OCI-LY7 (cell line): ENCODE measurements around the gene MAPK8IP1. TPM values are rescaled to one million over a fixed set of nuclear protein-coding genes. Genes with fewer than 3 reads are reported as not detected.

Experiments used
- BruUV-seq: library from RNA; stranded (reverse); fragments of 400-500 nt; replicated peaks from 2 replicates; lab custom pipeline; 2021; lab: Mats Ljungman, UMichigan
- CTCF ChIA-PET: fragments of 300-600 bp; sonication (Branson Sonifier 250); formaldehyde crosslinking; loops from one replicate; lab custom pipeline; 2022; ENCODE audit warnings: antibody characterized with exemption; ENCODE audit not compliant: unreplicated experiment; lab: Charles Lee
- POLR2A ChIA-PET: fragments of 300-600 bp; sonication (Branson Sonifier 250); formaldehyde crosslinking; loops from one replicate; lab custom pipeline; 2022; ENCODE audit warnings: antibody characterized with exemption; lab: Charles Lee
- DNase-seq: peaks from one replicate; pipeline ENCODE4 v3.0.0-alpha.2; 2015; ENCODE audit warnings: low spot score
- H2AFZ ChIP-seq: fragments of 200-600 bp; sonication (generic), shearing (Covaris generic); 2 replicates; pipeline ENCODE4 v1.6.1; 2014; ENCODE audit warnings: mild to moderate bottlenecking, antibody characterized with exemption, low read length, moderate library complexity
- H3K27ac ChIP-seq: fragments of 200-600 bp; sonication (generic); 2 replicates; pipeline ENCODE4 v1.5.1; 2014; ENCODE audit warnings: mixed run types, low read depth, mild to moderate bottlenecking, moderate library complexity, low read length, inconsistent platforms; ENCODE audit not compliant: poor library complexity, severe bottlenecking
- H3K36me3 ChIP-seq: fragments of 200-600 bp; sonication (generic); 2 replicates; pipeline ENCODE4 v1.6.1; 2014; ENCODE audit warnings: mild to moderate bottlenecking, antibody characterized with exemption, low read length, moderate library complexity, mixed read lengths; ENCODE audit not compliant: insufficient read depth
- H3K4me1 ChIP-seq: fragments of 200-600 bp; sonication (generic); 2 replicates; pipeline ENCODE4 v1.5.1; 2014; ENCODE audit warnings: mild to moderate bottlenecking, low read length; ENCODE audit not compliant: insufficient read depth, poor library complexity, severe bottlenecking
- H3K4me2 ChIP-seq: fragments of 200-600 bp; sonication (generic); 2 replicates; pipeline ENCODE4 v1.6.1; 2014; ENCODE audit warnings: mild to moderate bottlenecking, low read length
- H3K4me3 ChIP-seq: fragments of 200-600 bp; sonication (generic); 2 replicates; pipeline ENCODE4 v1.5.1; 2014; ENCODE audit warnings: mild to moderate bottlenecking, low read depth, low read length; ENCODE audit not compliant: poor library complexity, severe bottlenecking
- H3K79me2 ChIP-seq: fragments of 200-600 bp; sonication (generic); 2 replicates; pipeline ENCODE4 v1.6.1; 2016; ENCODE audit warnings: low read depth, mild to moderate bottlenecking, low read length, moderate library complexity, mixed read lengths; ENCODE audit not compliant: insufficient read depth
- H3K9me2 ChIP-seq: fragments of 200-600 bp; sonication (generic); 2 replicates; pipeline ENCODE4 v1.6.1; 2016; ENCODE audit warnings: mild to moderate bottlenecking, low read length, mixed read lengths; ENCODE audit not compliant: insufficient read depth
- H3K9me3 ChIP-seq: fragments of 200-600 bp; sonication (generic); 2 replicates; pipeline ENCODE4 v1.6.1; 2014; ENCODE audit warnings: mild to moderate bottlenecking, mixed run types, low read length, mixed read lengths
- H4K20me1 ChIP-seq: fragments of 200-600 bp; sonication (generic); 2 replicates; pipeline ENCODE4 v1.6.1; 2014; ENCODE audit warnings: mild to moderate bottlenecking, antibody characterized with exemption, low read length, moderate library complexity, mixed read lengths; ENCODE audit not compliant: insufficient read depth
- CTCF ChIP-seq: fragments of 200-600 bp; sonication (generic); conservative IDR thresholded peaks from 2 replicates; pipeline ENCODE4 v1.5.1; 2014; ENCODE audit warnings: mild to moderate bottlenecking, antibody characterized with exemption, low read length, moderate library complexity, mixed read lengths
- EZH2phosphoT487 ChIP-seq: fragments of 200-600 bp; sonication (generic); IDR thresholded peaks from 2 replicates; pipeline ENCODE4 v1.6.1; 2018; ENCODE audit warnings: low read depth, borderline replicate concordance, mild to moderate bottlenecking, mixed run types, antibody characterized with exemption, low read length, moderate library complexity, mixed read lengths
- intact Hi-C: fragments of 100-400 bp; cut with micrococcal nuclease; formaldehyde crosslinking; loops from one replicate; pipeline ENCODE4 v1.10.0; 2022; ENCODE audit not compliant: unreplicated experiment
- total RNA-seq, 2 experiments: library from RNA; depleted of rRNA in 1 of 2; stranded (reverse); fragments of >200 nt in 1 of 2; shearing (Covaris generic) in 1 of 2; gene quantifications; 2 replicates each; pipeline ENCODE4 v1.2.3, GENCODE V29; 2014 to 2022

The MAPK8IP1 gene
- total RNA-seq, 2 experiments from 2014 or later, result 2.2 TPM

DNA sequence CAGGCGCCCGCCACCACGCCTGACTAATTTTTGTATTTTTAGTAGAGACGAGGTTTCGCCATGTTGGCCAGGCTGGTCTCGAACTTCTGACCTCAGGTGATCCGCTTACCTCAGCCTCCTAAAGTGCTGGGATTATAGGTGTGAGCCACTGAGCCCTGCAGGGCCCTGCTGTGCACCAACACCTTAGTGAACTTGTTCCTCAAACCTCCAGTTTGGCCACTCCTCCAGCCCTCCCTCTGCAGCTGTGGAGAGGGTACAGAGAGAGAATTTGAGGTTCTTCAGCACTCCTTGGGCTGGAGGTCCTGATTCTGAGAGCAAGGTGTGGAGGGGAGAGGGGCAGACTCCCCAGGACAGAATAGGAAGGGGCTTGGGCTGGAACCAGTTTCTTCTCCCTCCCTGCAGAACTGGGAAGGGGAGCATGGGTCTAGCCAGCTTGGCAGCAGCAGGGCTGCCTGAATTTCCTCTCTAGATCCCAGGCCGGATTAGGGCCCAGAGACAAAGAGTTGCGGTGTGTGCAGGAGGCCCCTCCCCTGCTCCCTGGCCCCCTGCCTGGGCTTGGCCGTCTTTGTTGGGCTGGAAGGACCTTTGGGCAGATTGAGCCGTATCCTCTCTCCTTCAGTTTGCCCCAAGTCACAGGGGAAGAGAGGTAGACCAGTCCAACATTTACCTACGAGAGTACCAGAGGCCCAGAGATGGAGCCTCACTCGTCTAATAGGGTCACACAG lies 34.5 kb downstream of the MAPK8IP1 start:
- intact Hi-C loops, result loop anchor here (5.0 kb wide), 1 partner anchor 197 kb away; no protein-coding TSS in a partner anchor
- no peaks in the 10 kb centered on the region for H3K9me3 ChIP-seq
- POLR2A ChIA-PET, result interaction anchor here (0.6 to 4.5 kb wide), 3 partner anchors 11 to 440 kb away, joined by 3 to 33 read pairs (median 6); no protein-coding TSS in a partner anchor
- H3K9me2 ChIP-seq, result no peaks in the 10 kb centered on the region
- no peak overlapping the region for H3K4me3 ChIP-seq
- BruUV-seq, result no TSS peak
- H4K20me1 ChIP-seq, result no peaks in the 10 kb centered on the region
- no peak overlapping the region for H3K27ac ChIP-seq
- TF ChIP-seq CTCF (no peak), EZH2phosphoT487 (no peak)
- H3K4me1 ChIP-seq, result peaks cover 56% of the 10 kb centered on the region
- H3K79me2 ChIP-seq, result peaks cover 16% of the 10 kb centered on the region
- no peak overlapping the region; the same call in 1 of the 2 replicates for H2AFZ ChIP-seq
- no peak overlapping the region for H3K4me2 ChIP-seq
- peaks cover 9% of the 10 kb centered on the region; the same call in 1 of the 2 replicates for H3K36me3 ChIP-seq
- CTCF ChIA-PET, result no interaction called here
- DNase-seq, result no peak

- TF ChIP-seq EZH2phosphoT487 (no peak), CTCF (no peak)
- Histone ChIP-seq H3K4me3 (no peak overlapping the region), H3K27ac (no peak overlapping the region), H2AFZ (no peak overlapping the region), H4K20me1 (no peaks in the 10 kb centered on the region), H3K4me2 (no peak overlapping the region), H3K4me1 (peaks cover 55% of the 10 kb centered on the region), H3K9me2 (no peaks in the 10 kb centered on the region), H3K79me2 (peaks cover 16% of the 10 kb centered on the region), H3K36me3 (peaks cover 4% of the 10 kb centered on the region; the same call in 1 of the 2 replicates), H3K9me3 (no peaks in the 10 kb centered on the region)
- POLR2A ChIA-PET, result interaction anchor here (4.5 kb wide), 1 partner anchor 10 kb away, joined by 33 read pairs; no protein-coding TSS in a partner anchor
- no TSS peak for BruUV-seq
- no peak for DNase-seq
- intact Hi-C loops, result no loop called here
- CTCF ChIA-PET, result no interaction called here
These were observed 35.4 kb downstream of the MAPK8IP1 start for GRCh38 chr11:45920531-45921477.
